Liver (tissue), 9 donors: ENCODE measurements around the gene RERE. TPM values are rescaled to one million over a fixed set of nuclear protein-coding genes. Genes with fewer than 3 reads are reported as not detected.

Experiments
- DNase-seq: peaks from one replicate; pipeline ENCODE4 v3.0.0-alpha.2; 2017; ENCODE audit warnings: low spot score
- H3K27ac ChIP-seq, 2 donors: one replicate each; pipeline ENCODE4 v1.7.0; 2013; ENCODE audit warnings: inconsistent platforms in 2 of 2, low read length in 2 of 2, control low read depth in 1 of 2, low read depth in 1 of 2, mild to moderate bottlenecking in 1 of 2
- H3K27me3 ChIP-seq, 4 donors: one replicate each; pipeline versions ENCODE4 v1.6.1 to v1.7.0; 2013; ENCODE audit warnings: low read length in 3 of 4, inconsistent platforms in 1 of 4, mild to moderate bottlenecking in 1 of 4, moderate library complexity in 1 of 4; ENCODE audit not compliant: control insufficient read depth in 4 of 4, insufficient read depth in 4 of 4
- H3K36me3 ChIP-seq, 4 donors: one replicate each; pipeline versions ENCODE4 v1.6.1 to v1.7.0; 2013; ENCODE audit warnings: low read length in 3 of 4, mild to moderate bottlenecking in 3 of 4, low read depth in 1 of 4, moderate library complexity in 1 of 4; ENCODE audit not compliant: control insufficient read depth in 4 of 4, insufficient read depth in 3 of 4
- H3K4me1 ChIP-seq, 4 donors: one replicate each; pipeline versions ENCODE4 v1.6.1 to v1.7.0; 2013; ENCODE audit warnings: low read length in 3 of 4, mild to moderate bottlenecking in 3 of 4, moderate library complexity in 1 of 4; ENCODE audit not compliant: control insufficient read depth in 4 of 4, insufficient read depth in 4 of 4
- H3K4me3 ChIP-seq, 3 donors: one replicate each; pipeline versions ENCODE4 v1.6.1 to v1.7.0; 2013; ENCODE audit warnings: low read length in 3 of 3, control low read depth in 1 of 3, low read depth in 1 of 3, mild to moderate bottlenecking in 1 of 3
- H3K9ac ChIP-seq, 2 donors: one replicate each; pipeline ENCODE4 v1.7.0; 2013; ENCODE audit warnings: low read length in 2 of 2, mild to moderate bottlenecking in 2 of 2, moderate library complexity in 2 of 2, control low read depth in 1 of 2, low read depth in 1 of 2
- H3K9me3 ChIP-seq, 4 donors: one replicate each; pipeline versions ENCODE4 v1.6.1 to v1.7.0; 2013; ENCODE audit warnings: low read length in 3 of 4; ENCODE audit not compliant: control insufficient read depth in 4 of 4
- CTCF ChIP-seq: fragments of 150-350 bp; IDR thresholded peaks from 2 replicates; pipeline ENCODE4 v1.5.1; 2017; ENCODE audit warnings: improper control_type of control experiment, low read depth, low read length; ENCODE audit not compliant: missing input control
- EGR1 ChIP-seq, 2 donors: IDR thresholded peaks; 2 replicates each; pipeline ENCODE4 v1.6.1; 2016 to 2018; ENCODE audit warnings: antibody characterized with exemption in 2 of 2, low read depth in 2 of 2
- FOXA1 ChIP-seq: IDR thresholded peaks from 2 replicates; pipeline ENCODE4 v1.6.1; 2016; ENCODE audit warnings: antibody characterized with exemption
- FOXA2 ChIP-seq: IDR thresholded peaks from 2 replicates; pipeline ENCODE4 v1.6.1; 2016; ENCODE audit warnings: antibody characterized with exemption
- GABPA ChIP-seq, 2 donors: IDR thresholded peaks in 1 of 2; conservative IDR thresholded peaks in 1 of 2; 2 replicates each; pipeline ENCODE4 v1.6.1; 2016; ENCODE audit warnings: antibody characterized with exemption in 2 of 2, mild to moderate bottlenecking in 1 of 2, moderate library complexity in 1 of 2
- HNF4A ChIP-seq, 2 donors: conservative IDR thresholded peaks; 2 replicates each; pipeline ENCODE4 v1.6.1; 2016; ENCODE audit warnings: antibody characterized with exemption in 2 of 2, mild to moderate bottlenecking in 2 of 2
- HNF4G ChIP-seq: IDR thresholded peaks from 2 replicates; pipeline ENCODE4 v1.6.1; 2016; ENCODE audit warnings: antibody characterized with exemption
- JUND ChIP-seq, 2 donors: IDR thresholded peaks; 2 replicates each; pipeline ENCODE4 v1.6.1; 2016; ENCODE audit warnings: antibody characterized with exemption in 2 of 2
- MAX ChIP-seq: IDR thresholded peaks from 2 replicates; pipeline ENCODE4 v1.6.1; 2016; ENCODE audit warnings: antibody characterized with exemption
- NR2F2 ChIP-seq: IDR thresholded peaks from 2 replicates; pipeline ENCODE4 v1.6.1; 2016; ENCODE audit warnings: antibody characterized with exemption
- RAD21 ChIP-seq, 2 donors: IDR thresholded peaks; 2 replicates each; pipeline ENCODE4 v1.6.1; 2016; ENCODE audit warnings: antibody characterized with exemption in 2 of 2, mild to moderate bottlenecking in 2 of 2
- REST ChIP-seq: IDR thresholded peaks from 2 replicates; pipeline ENCODE4 v1.6.1; 2016; ENCODE audit warnings: antibody characterized with exemption, mild to moderate bottlenecking
- RXRA ChIP-seq, 2 donors: IDR thresholded peaks; 2 replicates each; pipeline ENCODE4 v1.6.1; 2017 to 2018; ENCODE audit warnings: antibody characterized with exemption in 2 of 2, mild to moderate bottlenecking in 1 of 2
- SP1 ChIP-seq: IDR thresholded peaks from 2 replicates; pipeline ENCODE4 v1.6.1; 2018; ENCODE audit warnings: antibody characterized with exemption, mild to moderate bottlenecking
- TAF1 ChIP-seq: conservative IDR thresholded peaks from 2 replicates; pipeline ENCODE4 v1.6.1; 2016; ENCODE audit warnings: antibody characterized with exemption, mild to moderate bottlenecking
- YY1 ChIP-seq: IDR thresholded peaks from 2 replicates; pipeline ENCODE4 v1.6.1; 2016; ENCODE audit warnings: antibody characterized with exemption, mild to moderate bottlenecking
- WGBS: extraction: QIAGEN DNeasy Blood & Tissue Kit; methylation state at CpG from one replicate; pipeline ENCODE4 v1.1.7; 2013; 5-methylcytosine and 5-hydroxymethylcytosine counted together
- polyA plus RNA-seq, 2 donors: library from polyadenylated mRNA; stranded (reverse) in 1 of 2; unstranded in 1 of 2; fragments of 200-250 nt in 1 of 2; fragments of >200 nt in 1 of 2; fragmentation: Nextera tagmentation in 1 of 2; extraction: Ambion mirVana in 1 of 2; gene quantifications; one replicate each; pipeline versions ENCODE4 v1.2.1 to v1.2.3, GENCODE V29; 2013 to 2015
- total RNA-seq, 2 donors: library from RNA; depleted of rRNA; stranded (reverse); fragments of >200 nt; gene quantifications; one replicate each; pipeline ENCODE4 v1.2.3, GENCODE V29; 2014
- TF ChIP-seq, protein P1 (sequence below): IDR thresholded peaks from 2 replicates; pipeline ENCODE4 v1.6.1; 2016; ENCODE audit warnings: antibody characterized with exemption
- TF ChIP-seq, protein P2 (sequence below): IDR thresholded peaks from 2 replicates; pipeline ENCODE4 v1.6.1; 2016; ENCODE audit warnings: antibody characterized with exemption
- donor health status: healthy.
- donor health status: healthy.
- donor health status: healthy.
- donor health status: healthy.
- donor health status: healthy.

Gene RERE
- total and polyA plus RNA-seq, 4 donors: 9.8 to 49.1 (median 24.8) TPM

DNA sequence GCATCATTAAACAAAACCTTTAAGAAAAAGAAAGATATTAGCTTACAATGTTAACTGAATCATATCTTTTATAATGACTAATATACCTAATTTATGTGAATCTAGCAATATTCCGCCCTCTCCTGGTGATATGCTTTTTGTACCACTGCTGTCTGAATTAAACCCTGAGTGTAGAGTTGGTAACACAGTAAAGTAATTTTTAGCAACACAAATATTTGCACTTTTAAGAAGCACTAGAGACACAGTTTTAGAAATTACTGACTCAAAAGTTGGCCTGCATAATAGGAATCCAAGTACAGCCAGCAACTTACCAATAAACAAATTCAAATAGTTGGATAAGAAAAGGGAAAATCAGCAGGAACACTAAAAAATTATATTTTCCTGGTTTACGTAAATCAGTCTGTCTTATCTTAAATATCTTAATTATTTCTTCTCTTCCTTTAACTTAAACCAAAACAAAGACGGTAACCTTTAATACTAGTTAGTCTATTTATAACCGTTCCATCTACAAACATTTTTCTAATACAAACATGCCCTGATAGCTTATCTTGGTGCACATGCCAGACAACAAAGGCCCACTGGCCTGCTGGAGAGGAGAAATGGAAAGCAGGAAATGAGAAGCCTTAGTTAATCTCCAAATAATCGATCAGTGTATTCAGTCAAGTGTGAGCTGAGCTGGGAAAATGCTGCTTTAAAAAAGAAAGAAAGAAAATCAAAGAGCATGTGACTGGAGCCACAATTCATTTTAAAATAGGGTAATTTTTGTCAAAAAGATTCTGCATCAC is 246.0 kb downstream of the RERE start:
- TF ChIP-seq REST: peak; percentile 14
- no peak for TF ChIP-seq JUND (IDR thresholded peaks at IDR 0.05)
- peak; percentile 58 for TF ChIP-seq SP1
- no peak for TF ChIP-seq FOXA2
- no peak for TF ChIP-seq GABPA (IDR thresholded peaks at IDR 0.05 in 1 of 2, conservative IDR thresholded peaks at IDR 0.05 in 1 of 2)
- TF ChIP-seq YY1: no peak
- TF ChIP-seq RXRA (IDR thresholded peaks at IDR 0.05): peak; percentile 56 to 59
- TF ChIP-seq TAF1: peak; percentile 23
- TF ChIP-seq, protein P1, sequence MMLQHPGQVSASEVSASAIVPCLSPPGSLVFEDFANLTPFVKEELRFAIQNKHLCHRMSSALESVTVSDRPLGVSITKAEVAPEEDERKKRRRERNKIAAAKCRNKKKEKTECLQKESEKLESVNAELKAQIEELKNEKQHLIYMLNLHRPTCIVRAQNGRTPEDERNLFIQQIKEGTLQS: peak; percentile 10
- peak; percentile 22 for TF ChIP-seq NR2F2
- peak; percentile 29 to 45 for TF ChIP-seq HNF4A (conservative IDR thresholded peaks at IDR 0.05)
- TF ChIP-seq HNF4G: no peak
- TF ChIP-seq FOXA1: peak; percentile 24
- TF ChIP-seq RAD21 (IDR thresholded peaks at IDR 0.05): peak; percentile 50 to 65
- peak in 1 of 2 donors; percentile 26 for TF ChIP-seq EGR1 (IDR thresholded peaks at IDR 0.05; ENCODE audit: low read depth in 2 of 2)
- peak; percentile 78 for TF ChIP-seq MAX
- TF ChIP-seq CTCF: peak; percentile 43
- TF ChIP-seq, protein P2, sequence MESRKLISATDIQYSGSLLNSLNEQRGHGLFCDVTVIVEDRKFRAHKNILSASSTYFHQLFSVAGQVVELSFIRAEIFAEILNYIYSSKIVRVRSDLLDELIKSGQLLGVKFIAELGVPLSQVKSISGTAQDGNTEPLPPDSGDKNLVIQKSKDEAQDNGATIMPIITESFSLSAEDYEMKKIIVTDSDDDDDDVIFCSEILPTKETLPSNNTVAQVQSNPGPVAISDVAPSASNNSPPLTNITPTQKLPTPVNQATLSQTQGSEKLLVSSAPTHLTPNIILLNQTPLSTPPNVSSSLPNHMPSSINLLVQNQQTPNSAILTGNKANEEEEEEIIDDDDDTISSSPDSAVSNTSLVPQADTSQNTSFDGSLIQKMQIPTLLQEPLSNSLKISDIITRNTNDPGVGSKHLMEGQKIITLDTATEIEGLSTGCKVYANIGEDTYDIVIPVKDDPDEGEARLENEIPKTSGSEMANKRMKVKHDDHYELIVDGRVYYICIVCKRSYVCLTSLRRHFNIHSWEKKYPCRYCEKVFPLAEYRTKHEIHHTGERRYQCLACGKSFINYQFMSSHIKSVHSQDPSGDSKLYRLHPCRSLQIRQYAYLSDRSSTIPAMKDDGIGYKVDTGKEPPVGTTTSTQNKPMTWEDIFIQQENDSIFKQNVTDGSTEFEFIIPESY: no peak
- no peaks in the 10 kb centered on the region for H3K36me3 ChIP-seq
- 17% methylated on average over 5 of the region's 5 CpGs for WGBS
- no peaks in the 10 kb centered on the region for H3K9me3 ChIP-seq
- peak overlapping the region; percentile 55 to 66 for H3K27ac ChIP-seq
- no peaks in the 10 kb centered on the region for H3K27me3 ChIP-seq
- peak overlapping the region; percentile 36 to 60 for H3K9ac ChIP-seq
- DNase-seq: no peak
- no peak overlapping the region for H3K4me3 ChIP-seq
- peaks cover 3 to 23% (median 17%) of the 10 kb centered on the region in 4 donors for H3K4me1 ChIP-seq
